Measurements from ENCODE around the gene FAM186B. TPM values are rescaled to one million over a fixed set of nuclear protein-coding genes. Genes with fewer than 3 reads are reported as not detected.
"Not testable (repeated sequence)": the region's sequence is repeated elsewhere in the genome, so short reads cannot be mapped to it uniquely, and the experiment has no call there.

The FAM186B gene, protein sequence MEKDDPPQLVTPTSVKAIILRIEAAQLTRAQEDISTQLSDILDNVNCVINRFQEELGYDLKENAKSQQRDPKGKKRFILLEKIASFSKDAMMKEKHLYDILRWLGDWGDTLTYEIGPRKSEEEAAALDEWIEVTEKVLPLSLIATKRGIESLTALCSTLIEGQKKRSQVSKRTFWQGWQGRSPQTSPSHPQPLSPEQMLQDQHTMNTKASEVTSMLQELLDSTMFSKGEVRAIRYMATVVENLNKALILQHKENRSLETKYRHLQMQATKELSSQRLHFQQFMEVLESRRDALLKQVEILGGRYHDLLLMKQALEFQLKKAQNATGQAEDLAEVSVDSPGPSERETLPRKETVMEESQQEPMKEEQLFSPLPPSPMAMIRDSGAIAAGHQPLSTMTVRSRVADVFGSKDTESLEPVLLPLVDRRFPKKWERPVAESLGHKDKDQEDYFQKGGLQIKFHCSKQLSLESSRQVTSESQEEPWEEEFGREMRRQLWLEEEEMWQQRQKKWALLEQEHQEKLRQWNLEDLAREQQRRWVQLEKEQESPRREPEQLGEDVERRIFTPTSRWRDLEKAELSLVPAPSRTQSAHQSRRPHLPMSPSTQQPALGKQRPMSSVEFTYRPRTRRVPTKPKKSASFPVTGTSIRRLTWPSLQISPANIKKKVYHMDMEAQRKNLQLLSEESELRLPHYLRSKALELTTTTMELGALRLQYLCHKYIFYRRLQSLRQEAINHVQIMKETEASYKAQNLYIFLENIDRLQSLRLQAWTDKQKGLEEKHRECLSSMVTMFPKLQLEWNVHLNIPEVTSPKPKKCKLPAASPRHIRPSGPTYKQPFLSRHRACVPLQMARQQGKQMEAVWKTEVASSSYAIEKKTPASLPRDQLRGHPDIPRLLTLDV
- total RNA-seq (not detected), polyA plus RNA-seq (under 1 TPM in 1 of 4 donors, not detected in 3; 0.14 TPM)

DNA sequence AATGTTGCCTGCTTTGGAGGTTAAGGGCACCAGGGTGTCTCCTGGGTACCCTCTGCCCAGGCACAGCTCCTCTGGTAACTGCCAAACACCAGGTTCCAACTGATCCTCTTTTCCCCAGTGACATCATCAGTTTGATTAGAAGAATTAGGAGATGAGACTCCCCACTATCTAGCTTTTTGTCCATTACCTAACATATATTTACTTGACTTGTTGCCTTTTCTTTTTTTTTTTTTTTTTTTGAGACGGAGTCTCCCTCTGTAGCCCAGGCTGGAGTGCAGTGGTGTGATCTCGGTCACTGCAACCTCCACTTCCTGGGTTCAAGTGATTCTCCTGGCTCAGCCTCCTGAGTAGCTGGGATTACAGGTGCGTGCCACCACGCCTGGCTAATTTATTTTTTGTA lies at the start of gene FAM186B:
Gene FAM186B, minus strand, starts transcription at position 101 of the 400 bp plus-strand sequence. CDS start 162 bp downstream, outside the sequence.
- not testable (repeated sequence) for DNase-seq; H3K9me3 Mint-ChIP-seq; H3K4me3 Mint-ChIP-seq; H3K4me3 ChIP-seq (ENCODE audit: low read depth, low read length); H3K4me1 Mint-ChIP-seq; H3K4me1 ChIP-seq (ENCODE audit: control insufficient read depth, insufficient read depth, low read length, poor library complexity, severe bottlenecking); H3K36me3 Mint-ChIP-seq; H3K27ac Mint-ChIP-seq; H3K9me3 ChIP-seq (ENCODE audit: control insufficient read depth in 2 of 2, low read length in 2 of 2); H3K36me3 ChIP-seq (ENCODE audit: control insufficient read depth, insufficient read depth, low read length); ATAC-seq (ENCODE audit: low read depth in 2 of 2); H3K27ac ChIP-seq (ENCODE audit: insufficient read depth, low read length, poor library complexity, severe bottlenecking); H3K27me3 ChIP-seq (ENCODE audit: control insufficient read depth, insufficient read depth, low read length)
- peaks cover 19% of the 10 kb centered on the region for H3K27me3 Mint-ChIP-seq

DNA sequence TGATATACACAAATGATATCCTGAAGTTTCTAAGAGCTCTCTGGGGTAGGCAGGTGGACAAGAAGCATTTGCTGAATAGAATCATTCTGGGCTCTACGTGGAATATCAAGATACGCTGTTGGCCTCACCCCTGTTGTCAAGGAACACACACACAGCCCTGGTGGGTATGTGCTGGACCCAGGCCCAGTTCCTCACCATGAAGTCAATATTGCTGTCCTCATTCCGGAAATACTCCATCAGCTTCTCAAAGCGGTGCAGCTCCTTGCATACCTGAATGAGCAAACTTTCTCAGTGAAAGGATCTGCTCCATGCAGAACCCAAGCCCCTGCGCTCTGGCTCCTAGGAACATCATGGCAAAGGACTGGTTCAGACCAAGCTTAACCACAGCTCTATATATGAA lies 49.3 kb upstream of the FAM186B start:
- Histone ChIP-seq H3K36me3 (ENCODE audit: control insufficient read depth, insufficient read depth, low read length) (peaks cover 67% of the 10 kb centered on the region), H3K27ac (ENCODE audit: insufficient read depth, low read length, poor library complexity, severe bottlenecking) (no peak overlapping the region), H3K9me3 (ENCODE audit: control insufficient read depth in 2 of 2, low read length in 2 of 2) (no peaks in the 10 kb centered on the region), H3K4me3 (ENCODE audit: low read depth, low read length) (no peak overlapping the region), H3K27me3 (ENCODE audit: control insufficient read depth, insufficient read depth, low read length) (no peaks in the 10 kb centered on the region), H3K4me1 (ENCODE audit: control insufficient read depth, insufficient read depth, low read length, poor library complexity, severe bottlenecking) (no peaks in the 10 kb centered on the region)
- no peak overlapping the region for H3K4me3 Mint-ChIP-seq
- ATAC-seq (ENCODE audit: low read depth in 2 of 2) (no peak), DNase-seq (no peak)
- no peaks in the 10 kb centered on the region for H3K27me3 Mint-ChIP-seq
- H3K9me3 Mint-ChIP-seq: peaks cover 0 to 2% (median 0%) of the 10 kb centered on the region in 7 donors
- H3K4me1 Mint-ChIP-seq: peaks cover 0 to 30% (median 9%) of the 10 kb centered on the region in 4 donors
- H3K27ac Mint-ChIP-seq: peak overlapping the region in 1 of 3 donors; percentile 47
- peaks cover 58% of the 10 kb centered on the region for H3K36me3 Mint-ChIP-seq

DNA sequence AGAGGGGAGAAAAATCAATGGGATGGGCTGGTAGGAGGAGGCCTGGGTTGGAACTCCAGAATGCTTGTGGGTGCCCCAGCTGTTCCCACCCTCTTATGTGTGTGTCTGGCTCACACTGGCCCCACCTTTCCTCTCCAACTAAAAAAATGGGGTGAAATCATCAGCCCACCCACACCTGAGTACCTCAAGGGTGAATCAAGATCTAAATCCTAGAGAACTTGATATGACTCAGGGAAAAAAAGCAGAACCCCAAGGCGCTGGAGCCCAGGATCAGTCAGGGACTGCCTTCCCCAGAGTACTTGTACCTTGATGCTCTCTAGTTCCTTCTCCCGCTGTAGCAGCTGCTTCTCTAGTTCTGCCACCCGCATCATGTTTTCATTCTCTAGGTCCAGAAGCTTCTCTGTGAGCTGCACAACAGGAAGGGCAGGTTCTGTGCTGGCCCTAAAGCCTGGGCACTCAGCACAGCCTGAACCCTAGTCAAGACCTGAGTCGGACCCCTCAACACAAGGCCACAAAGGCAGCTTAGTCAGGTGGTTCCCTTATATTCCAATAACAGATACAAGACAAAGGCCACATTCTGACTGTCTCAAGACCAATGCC lies 47.6 kb upstream of the FAM186B start:
- ATAC-seq (ENCODE audit: low read depth in 2 of 2): no peak
- H3K9me3 Mint-ChIP-seq: peaks cover 0 to 2% (median 0%) of the 10 kb centered on the region in 7 donors
- DNase-seq: no peak
- H3K27ac Mint-ChIP-seq: peak overlapping the region in 2 of 3 donors; percentile 44 to 78
- H3K36me3 Mint-ChIP-seq: peaks cover 55% of the 10 kb centered on the region
- Histone ChIP-seq H3K36me3 (ENCODE audit: control insufficient read depth, insufficient read depth, low read length) (peaks cover 79% of the 10 kb centered on the region), H3K9me3 (ENCODE audit: control insufficient read depth in 2 of 2, low read length in 2 of 2) (no peaks in the 10 kb centered on the region), H3K27me3 (ENCODE audit: control insufficient read depth, insufficient read depth, low read length) (no peaks in the 10 kb centered on the region), H3K27ac (ENCODE audit: insufficient read depth, low read length, poor library complexity, severe bottlenecking) (no peak overlapping the region), H3K4me1 (ENCODE audit: control insufficient read depth, insufficient read depth, low read length, poor library complexity, severe bottlenecking) (peaks cover 8% of the 10 kb centered on the region), H3K4me3 (ENCODE audit: low read depth, low read length) (no peak overlapping the region)
- H3K4me1 Mint-ChIP-seq: peaks cover 0 to 37% (median 15%) of the 10 kb centered on the region in 4 donors
- H3K4me3 Mint-ChIP-seq: no peak overlapping the region
- H3K27me3 Mint-ChIP-seq: no peaks in the 10 kb centered on the region

DNA sequence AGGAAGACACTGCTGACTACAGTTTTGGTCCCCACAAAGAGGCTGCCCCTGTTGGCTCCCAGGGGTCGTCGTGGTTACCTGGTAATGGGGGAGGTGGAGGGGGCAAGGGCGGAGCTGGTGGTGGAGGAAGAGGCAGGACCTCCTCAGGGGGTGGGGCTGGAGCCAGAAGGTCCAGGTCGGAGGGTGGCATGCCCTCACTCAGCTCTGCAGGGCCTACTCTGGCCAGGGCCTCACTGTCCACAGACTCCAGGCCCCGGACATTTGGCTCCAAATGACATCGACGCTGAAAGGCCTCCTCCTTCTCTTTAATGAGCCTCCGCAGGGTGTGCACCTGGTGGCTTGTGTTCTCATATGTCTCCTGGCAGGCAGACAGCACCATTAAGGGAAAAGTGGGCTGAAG lies 46.4 kb upstream of the FAM186B start:
- Histone ChIP-seq H3K4me1 (ENCODE audit: control insufficient read depth, insufficient read depth, low read length, poor library complexity, severe bottlenecking) (peaks cover 8% of the 10 kb centered on the region), H3K9me3 (ENCODE audit: control insufficient read depth in 2 of 2, low read length in 2 of 2) (no peaks in the 10 kb centered on the region), H3K27ac (ENCODE audit: insufficient read depth, low read length, poor library complexity, severe bottlenecking) (no peak overlapping the region), H3K36me3 (ENCODE audit: control insufficient read depth, insufficient read depth, low read length) (peaks cover 76% of the 10 kb centered on the region), H3K4me3 (ENCODE audit: low read depth, low read length) (no peak overlapping the region), H3K27me3 (ENCODE audit: control insufficient read depth, insufficient read depth, low read length) (no peaks in the 10 kb centered on the region)
- Mint-ChIP-seq H3K4me3 (no peak overlapping the region), H3K9me3 (no peaks in the 10 kb centered on the region), H3K4me1 (peaks cover 0 to 42% (median 15%) of the 10 kb centered on the region in 4 donors), H3K27me3 (no peaks in the 10 kb centered on the region), H3K36me3 (peaks cover 46% of the 10 kb centered on the region), H3K27ac (no peak overlapping the region)
- ATAC-seq (ENCODE audit: low read depth in 2 of 2) (no peak), DNase-seq (no peak)

DNA sequence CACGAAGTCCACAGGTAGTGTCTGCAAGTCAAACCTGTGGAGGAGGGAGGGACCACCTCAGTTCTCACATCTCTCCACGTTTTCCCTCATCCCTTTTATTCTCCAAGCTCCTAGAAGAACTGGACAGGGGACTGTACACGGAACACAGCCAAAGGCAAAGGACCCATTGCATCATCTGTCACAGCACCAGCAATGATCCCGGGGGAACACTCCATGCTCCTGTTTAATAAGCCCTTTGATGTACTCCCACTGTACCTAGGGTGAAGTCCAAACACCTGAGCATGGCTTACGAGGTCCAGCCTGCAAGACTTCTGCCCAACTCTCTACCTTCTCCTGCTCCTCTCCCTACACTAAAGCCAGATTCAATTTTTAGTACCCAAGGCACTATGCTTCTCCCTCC lies 44.5 kb upstream of the FAM186B start:
- H3K27me3 ChIP-seq (ENCODE audit: control insufficient read depth, insufficient read depth, low read length): no peaks in the 10 kb centered on the region
- no peaks in the 10 kb centered on the region for H3K9me3 Mint-ChIP-seq
- H3K27me3 Mint-ChIP-seq: no peaks in the 10 kb centered on the region
- DNase-seq (no peak), ATAC-seq (ENCODE audit: low read depth in 2 of 2) (no peak)
- H3K4me3 ChIP-seq (ENCODE audit: low read depth, low read length): no peak overlapping the region
- peaks cover 15% of the 10 kb centered on the region for H3K4me1 ChIP-seq (ENCODE audit: control insufficient read depth, insufficient read depth, low read length, poor library complexity, severe bottlenecking)
- peaks cover 0 to 43% (median 11%) of the 10 kb centered on the region in 4 donors for H3K4me1 Mint-ChIP-seq
- peak overlapping the region in 2 of 3 donors; percentile 52 to 77 for H3K27ac Mint-ChIP-seq
- no peak overlapping the region for H3K4me3 Mint-ChIP-seq
- H3K36me3 Mint-ChIP-seq: peaks cover 43% of the 10 kb centered on the region
- H3K36me3 ChIP-seq (ENCODE audit: control insufficient read depth, insufficient read depth, low read length): peaks cover 68% of the 10 kb centered on the region
- no peak overlapping the region for H3K27ac ChIP-seq (ENCODE audit: insufficient read depth, low read length, poor library complexity, severe bottlenecking)
- no peaks in the 10 kb centered on the region for H3K9me3 ChIP-seq (ENCODE audit: control insufficient read depth in 2 of 2, low read length in 2 of 2)

DNA sequence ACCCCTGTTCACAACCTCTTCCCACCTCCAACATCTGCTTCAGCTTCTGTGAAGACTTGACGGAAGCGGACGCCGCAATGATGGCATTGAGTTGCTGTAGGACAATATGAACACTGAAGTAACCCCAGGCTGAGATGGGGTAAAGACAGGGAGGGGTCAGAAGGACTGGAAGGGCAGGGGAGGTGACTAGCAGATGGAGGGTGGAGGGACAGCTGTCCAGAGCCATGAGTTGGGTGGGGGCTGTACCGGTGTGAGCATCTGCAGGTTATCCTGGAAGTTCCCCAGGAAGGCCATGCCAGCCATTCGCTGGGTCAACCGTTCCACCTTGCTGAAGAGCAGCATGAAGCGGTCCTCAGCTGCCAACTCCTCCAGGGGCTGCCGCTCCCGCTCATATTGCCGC lies 44.0 kb upstream of the FAM186B start:
- Histone ChIP-seq H3K9me3 (ENCODE audit: control insufficient read depth in 2 of 2, low read length in 2 of 2) (no peaks in the 10 kb centered on the region), H3K27me3 (ENCODE audit: control insufficient read depth, insufficient read depth, low read length) (no peaks in the 10 kb centered on the region), H3K36me3 (ENCODE audit: control insufficient read depth, insufficient read depth, low read length) (peaks cover 64% of the 10 kb centered on the region), H3K4me3 (ENCODE audit: low read depth, low read length) (no peak overlapping the region), H3K27ac (ENCODE audit: insufficient read depth, low read length, poor library complexity, severe bottlenecking) (no peak overlapping the region), H3K4me1 (ENCODE audit: control insufficient read depth, insufficient read depth, low read length, poor library complexity, severe bottlenecking) (peaks cover 19% of the 10 kb centered on the region)
- H3K27ac Mint-ChIP-seq: peak overlapping the region; percentile 52 to 83 (median 81)
- no peak for ATAC-seq (ENCODE audit: low read depth in 2 of 2)
- no peaks in the 10 kb centered on the region for H3K27me3 Mint-ChIP-seq
- peaks cover 3 to 47% (median 16%) of the 10 kb centered on the region in 4 donors for H3K4me1 Mint-ChIP-seq
- no peak overlapping the region for H3K4me3 Mint-ChIP-seq
- no peaks in the 10 kb centered on the region for H3K9me3 Mint-ChIP-seq
- H3K36me3 Mint-ChIP-seq: peaks cover 39% of the 10 kb centered on the region
- DNase-seq: no peak

DNA sequence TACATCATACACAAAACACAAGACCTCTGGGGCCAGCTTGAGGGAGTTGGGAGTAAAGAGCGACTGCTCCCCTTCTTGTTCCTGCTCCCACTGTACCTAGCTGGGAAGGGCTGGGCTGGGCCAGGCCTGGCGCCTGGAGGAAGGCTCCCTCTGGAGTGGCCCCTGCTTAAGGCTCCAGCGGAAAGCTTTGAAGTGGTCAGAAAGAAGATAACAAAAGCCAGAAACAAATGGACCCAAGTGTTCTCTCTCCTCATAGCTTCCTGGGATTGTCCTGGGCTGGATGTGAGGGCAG lies 43.2 kb upstream of the FAM186B start:
- H3K4me3 ChIP-seq (ENCODE audit: low read depth, low read length): no peak overlapping the region
- no peaks in the 10 kb centered on the region for H3K9me3 ChIP-seq (ENCODE audit: control insufficient read depth in 2 of 2, low read length in 2 of 2)
- H3K4me1 ChIP-seq (ENCODE audit: control insufficient read depth, insufficient read depth, low read length, poor library complexity, severe bottlenecking): peaks cover 22% of the 10 kb centered on the region
- Mint-ChIP-seq H3K36me3 (peaks cover 34% of the 10 kb centered on the region), H3K27ac (peak overlapping the region; percentile 80 to 96 (median 81)), H3K4me1 (peaks cover 4 to 49% (median 18%) of the 10 kb centered on the region in 4 donors), H3K9me3 (no peaks in the 10 kb centered on the region), H3K27me3 (no peaks in the 10 kb centered on the region), H3K4me3 (no peak overlapping the region)
- no peak for DNase-seq
- no peak for ATAC-seq (ENCODE audit: low read depth in 2 of 2)
- H3K27ac ChIP-seq (ENCODE audit: insufficient read depth, low read length, poor library complexity, severe bottlenecking): no peak overlapping the region
- H3K36me3 ChIP-seq (ENCODE audit: control insufficient read depth, insufficient read depth, low read length): peaks cover 56% of the 10 kb centered on the region
- H3K27me3 ChIP-seq (ENCODE audit: control insufficient read depth, insufficient read depth, low read length): no peaks in the 10 kb centered on the region

All from CD4-positive, CD25-positive, alpha-beta regulatory T cell (primary cell).